HUDEP-2 (cell line): ENCODE data around the gene SIL1.

Source experiments
- DNase-seq, 76 experiments: peaks; one replicate each; lab custom pipeline; 2025; ENCODE audit not compliant: unreplicated experiment in 76 of 76; lab: John Stamatoyannopoulos, UW

SIL1 gene

GRCh38 chr5:138898742-138899141 is 299.4 kb downstream of the SIL1 start:
- no peak for DNase-seq

GRCh38 chr5:138898299-138898698 is 299.9 kb downstream of the SIL1 start:
- no peak for DNase-seq
